SHP77 (cell line): ENCODE data around the gene GNAT2.
"Not testable (repeated sequence)": the region's sequence is repeated elsewhere in the genome, so short reads cannot be mapped to it uniquely, and the experiment has no call there.

Experiments
- DNase-seq, 2 experiments: peaks; one replicate each; lab custom pipeline; 2025; lab: John Stamatoyannopoulos, UW

Gene GNAT2

DNA sequence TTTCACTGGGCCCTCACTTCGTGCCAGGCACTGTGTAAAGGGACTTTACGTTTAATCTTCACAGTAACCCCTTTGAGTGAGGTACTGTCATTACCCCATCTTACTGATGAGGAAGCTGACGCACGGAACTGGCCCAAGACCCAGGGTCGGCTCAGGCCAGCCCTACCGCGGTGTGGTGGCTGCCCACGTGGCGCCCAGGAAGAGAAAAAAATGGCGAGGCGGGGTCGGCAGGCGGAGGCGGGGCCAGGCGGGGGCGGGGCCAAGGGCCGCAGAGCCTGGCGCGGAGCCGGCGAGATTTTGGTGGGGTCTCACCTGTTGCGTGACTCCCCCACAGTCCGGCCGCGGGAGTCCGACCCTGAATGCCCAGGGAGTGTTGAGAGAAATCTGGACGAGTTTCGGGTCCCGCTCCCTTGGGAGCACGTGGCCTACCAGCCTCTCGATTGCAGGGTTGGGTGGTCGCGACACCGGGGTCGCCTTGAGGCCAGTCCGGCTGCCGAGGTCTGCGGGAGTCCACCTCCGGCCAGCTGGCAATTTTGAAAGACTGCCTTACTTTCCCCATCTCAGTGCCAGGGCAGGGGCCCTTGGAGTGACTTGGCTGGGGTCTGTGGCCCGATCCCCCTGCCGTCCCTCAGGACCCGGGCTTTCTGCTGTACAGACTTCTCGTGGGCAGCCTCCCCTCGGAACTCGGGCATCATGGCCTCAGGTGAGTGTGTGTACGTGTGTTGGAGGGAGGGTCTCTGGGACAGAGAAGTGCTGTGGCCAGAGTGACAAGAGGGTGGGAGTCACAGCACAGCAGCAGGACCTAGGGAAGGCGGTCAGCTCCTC lies at the start of gene GNAT2, which contains the start of gene AMPD2:
GNAT2 (minus strand) TSS at position 41 of the 825 bp plus-strand sequence. CDS start 6,746 bp downstream, outside the sequence.
AMPD2 (plus strand) TSS at position 262 of the 825 bp plus-strand sequence. CDS start 1,339 bp downstream, outside the sequence.
- peak; percentile 39 to 64 for DNase-seq

DNA sequence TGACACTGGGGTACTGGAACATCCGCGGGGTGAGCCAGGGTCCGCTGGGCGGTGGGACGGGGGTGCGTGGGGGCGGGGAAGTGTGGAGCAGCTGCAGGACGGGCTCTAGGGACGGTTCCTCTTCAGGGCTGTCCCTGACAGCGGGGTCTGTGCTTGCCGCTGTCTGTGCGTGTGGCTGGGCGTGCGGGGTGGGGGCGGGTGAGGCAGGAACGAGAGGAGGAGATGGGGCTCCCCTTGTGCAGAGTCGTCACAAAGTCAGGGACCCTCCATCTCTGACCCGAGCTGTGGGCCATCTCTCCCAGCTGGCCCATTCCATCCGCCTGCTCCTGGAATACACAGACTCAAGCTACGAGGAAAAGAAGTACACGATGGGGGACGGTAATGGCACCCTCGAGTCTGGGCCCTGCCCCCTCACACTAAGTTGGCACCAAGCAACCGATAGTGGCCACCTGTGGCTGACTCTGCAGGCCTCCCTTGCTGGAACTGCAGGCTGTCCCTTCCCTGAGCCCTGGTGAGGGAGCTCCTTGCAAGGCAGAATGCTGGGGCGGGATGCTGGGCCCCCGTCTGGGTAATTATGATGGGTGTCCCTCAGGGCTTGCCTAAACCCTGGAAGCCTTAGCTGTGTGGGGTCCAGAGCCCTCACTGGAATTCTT lies 48.8 kb upstream of the GNAT2 start:
- no peak for DNase-seq

DNA sequence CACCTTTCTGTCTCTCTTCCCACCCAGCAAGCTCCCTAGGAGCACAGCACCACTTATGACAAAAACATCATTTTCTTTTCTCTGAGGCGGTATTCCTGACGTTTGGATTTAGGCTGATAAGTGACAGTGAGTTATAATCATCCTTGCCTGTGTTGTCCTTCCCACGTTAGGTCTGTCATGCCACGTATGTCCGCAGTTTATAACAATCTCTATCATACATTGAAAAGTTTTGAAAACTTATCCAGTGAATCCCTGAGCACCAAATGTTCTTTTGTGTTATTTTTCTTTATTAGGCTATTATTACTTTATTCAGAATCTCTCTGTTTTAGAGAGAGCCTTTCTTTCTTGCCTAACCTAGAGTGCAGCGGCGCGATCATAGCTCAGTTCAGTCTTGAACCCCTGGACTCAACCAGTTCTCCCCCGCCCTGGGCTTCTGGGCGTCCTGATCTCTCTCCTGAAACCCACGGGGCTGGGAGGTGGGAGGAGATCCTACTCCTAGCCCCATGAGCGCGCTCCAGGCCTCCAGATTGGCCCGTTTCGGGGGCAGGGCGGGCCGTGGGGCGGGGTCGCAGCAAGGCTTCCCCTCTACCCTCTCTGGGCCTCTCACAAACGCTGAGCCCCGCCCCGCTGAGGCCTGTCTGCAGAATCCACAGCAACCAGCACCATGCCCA lies 48.2 kb upstream of the GNAT2 start, which contains the start of gene GSTM2:
GSTM2 (plus strand) TSS at position 606 of the 671 bp plus-strand sequence; CDS start at position 665, 59 bp downstream.
- DNase-seq = no peak

DNA sequence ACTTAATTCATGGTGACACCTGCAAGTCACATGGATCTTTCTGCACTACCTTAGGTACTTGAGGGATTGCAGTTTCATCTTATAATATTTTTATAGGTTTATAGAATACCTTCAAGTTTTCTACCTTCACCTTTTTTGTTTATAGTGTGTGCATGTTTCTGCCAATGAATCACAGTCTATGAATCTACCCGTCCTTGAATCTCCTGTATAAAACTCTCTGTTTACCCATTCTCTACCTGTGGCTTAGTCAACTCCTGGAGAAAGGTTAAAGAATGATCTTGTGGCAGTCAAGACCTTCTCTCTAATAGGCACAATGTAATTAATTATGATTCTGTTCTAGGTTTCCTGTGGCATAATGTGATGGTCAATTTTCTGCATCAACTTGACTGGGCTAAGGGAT lies 45.3 kb upstream of the GNAT2 start:
- DNase-seq = no peak

DNA sequence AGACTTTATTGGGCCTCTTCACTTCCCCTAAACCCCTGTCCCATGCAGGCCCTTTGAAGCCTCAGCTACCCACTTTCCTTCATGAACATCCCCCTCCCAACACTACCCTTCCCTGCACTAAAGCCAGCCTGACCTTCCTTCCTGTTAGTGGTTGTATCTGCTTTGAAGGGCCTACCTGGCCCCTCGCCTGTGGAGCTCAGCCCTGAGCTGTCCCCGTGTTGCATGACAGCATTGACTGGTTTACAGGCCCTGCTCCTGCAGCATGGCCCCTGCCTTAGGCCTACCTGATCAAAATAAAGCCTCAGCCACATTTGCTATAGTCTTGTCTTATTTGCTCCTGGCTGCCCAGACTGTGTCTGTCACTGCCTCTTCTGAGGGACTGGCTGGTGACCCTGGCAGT lies 42.0 kb upstream of the GNAT2 start:
- no peak for DNase-seq

DNA sequence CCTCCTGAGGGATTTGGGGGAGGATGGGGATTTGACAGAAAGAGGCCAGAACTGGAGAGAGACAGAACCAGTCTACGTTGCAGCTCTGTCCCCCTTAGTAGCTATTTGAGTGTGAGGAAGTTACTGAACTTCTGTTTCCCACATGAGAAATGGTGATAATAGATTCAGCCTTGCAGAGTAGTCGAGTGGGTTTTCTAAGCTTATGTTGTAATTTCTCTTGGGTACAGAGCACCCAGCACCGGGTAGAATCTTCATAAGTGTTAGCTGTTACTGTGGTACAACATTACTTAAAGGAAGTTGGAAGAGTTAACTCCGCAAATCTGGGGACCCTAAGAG lies 41.2 kb upstream of the GNAT2 start:
- not testable (repeated sequence) for DNase-seq

DNA sequence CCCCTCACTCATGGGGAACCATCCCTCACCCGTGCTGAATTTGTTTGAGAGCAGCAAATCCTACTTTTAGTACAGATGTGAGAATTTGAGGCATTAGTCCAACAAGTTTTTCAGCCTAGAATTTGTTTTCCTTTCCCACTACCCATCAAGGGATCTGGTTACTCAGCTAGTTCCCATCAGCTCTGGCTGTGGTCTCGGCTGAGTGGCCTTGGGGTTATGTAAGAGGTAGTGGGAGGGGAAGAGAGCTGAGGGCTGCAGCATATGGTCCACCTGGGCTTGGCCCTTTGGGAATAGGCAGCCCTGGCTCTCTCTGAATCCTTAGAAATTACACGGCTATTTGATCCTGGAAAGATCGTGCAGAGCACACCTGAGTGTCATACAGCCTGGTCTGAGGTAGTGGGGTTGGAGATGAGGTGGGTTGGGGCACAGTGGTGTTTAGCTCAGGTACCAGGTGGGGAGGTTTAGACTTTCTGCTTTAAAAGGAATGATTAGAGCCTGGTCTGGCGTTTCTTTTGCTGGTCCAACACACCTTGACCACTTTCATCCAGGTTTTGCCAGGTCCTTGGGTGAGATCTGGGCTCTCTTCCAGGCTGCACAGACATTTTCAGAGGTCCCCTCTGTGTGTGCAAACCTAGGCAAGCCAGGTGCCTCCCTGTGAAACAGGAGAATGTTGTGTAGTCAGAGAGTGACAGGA lies 40.7 kb upstream of the GNAT2 start:
- no peak for DNase-seq

DNA sequence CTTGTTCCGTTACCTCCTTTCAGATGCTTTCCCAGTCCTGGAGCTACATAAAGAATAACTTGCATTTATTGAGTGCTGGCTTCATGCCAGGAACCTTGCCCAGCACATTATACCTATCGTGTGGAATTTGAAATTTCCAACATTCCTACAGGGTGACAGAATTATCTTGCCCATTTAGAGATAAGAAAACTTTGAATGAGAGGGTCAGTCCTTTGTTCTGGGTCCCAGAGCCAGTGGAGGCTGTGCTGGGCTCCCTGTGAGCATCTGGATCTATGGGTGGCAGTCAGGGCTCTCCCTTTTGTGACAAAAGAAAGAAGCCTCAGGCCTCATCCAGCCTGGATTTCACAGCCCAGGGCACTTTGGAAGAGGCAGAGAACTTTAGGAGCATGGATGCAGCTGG lies 39.7 kb upstream of the GNAT2 start:
- no peak for DNase-seq

DNA sequence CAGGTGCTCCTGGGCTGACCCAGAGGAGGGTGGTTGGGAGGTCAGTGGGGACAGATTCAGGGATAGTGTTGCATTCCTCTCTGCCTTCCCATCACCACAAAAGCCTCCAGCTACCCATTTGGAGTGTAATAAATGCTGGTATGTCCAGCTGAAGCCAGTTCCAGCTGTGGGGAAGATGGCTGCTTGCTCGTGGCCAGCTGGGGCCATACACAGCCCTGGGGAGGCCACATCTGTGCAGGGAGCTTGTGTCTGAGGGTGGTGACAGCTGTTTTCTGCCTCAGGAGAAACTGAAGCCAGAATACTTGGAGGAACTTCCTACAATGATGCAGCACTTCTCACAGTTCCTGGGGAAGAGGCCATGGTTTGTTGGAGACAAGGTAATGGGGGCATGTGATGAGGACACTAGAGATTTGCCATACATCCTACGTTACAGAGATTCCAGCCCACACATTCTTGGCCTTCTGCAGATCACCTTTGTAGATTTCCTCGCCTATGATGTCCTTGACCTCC lies 39.2 kb upstream of the GNAT2 start:
- no peak for DNase-seq

DNA sequence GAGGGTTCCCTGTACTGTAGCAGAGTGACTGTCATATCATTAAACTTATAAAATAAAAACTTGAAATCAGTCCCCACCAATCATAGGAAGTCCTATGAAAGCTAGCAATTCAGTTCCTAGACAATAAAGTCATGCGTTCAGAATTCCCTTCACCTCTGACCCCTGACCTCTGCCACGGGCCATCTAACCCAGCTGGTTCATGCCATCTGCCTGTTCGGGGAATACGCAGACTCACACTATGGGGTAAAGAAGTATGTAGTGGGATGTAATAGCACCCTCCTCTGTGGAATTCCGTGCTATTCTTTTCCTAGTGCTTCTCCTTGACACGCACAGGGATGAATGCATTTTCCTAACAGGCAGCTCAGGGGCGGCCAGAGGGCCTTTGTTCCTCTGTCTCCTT lies 38.6 kb upstream of the GNAT2 start:
- DNase-seq = no peak

DNA sequence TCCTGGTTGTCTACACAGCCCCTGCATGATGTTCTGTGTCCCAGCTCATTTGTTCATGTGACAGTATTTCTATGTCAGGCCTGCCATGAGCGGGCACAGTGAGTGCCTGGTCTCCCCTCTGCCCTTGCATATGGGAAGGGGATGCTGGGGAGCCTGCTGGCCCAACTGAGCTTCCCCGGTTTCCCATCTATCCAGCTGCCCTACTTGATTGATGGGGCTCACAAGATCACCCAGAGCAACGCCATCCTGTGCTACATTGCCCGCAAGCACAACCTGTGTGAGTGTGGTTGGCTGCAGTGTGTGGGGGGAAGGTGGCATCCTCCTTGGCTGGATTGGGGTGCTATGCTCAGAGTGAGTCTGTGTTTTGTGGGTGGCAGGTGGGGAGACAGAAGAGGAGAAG lies 38.0 kb upstream of the GNAT2 start:
- DNase-seq = no peak

DNA sequence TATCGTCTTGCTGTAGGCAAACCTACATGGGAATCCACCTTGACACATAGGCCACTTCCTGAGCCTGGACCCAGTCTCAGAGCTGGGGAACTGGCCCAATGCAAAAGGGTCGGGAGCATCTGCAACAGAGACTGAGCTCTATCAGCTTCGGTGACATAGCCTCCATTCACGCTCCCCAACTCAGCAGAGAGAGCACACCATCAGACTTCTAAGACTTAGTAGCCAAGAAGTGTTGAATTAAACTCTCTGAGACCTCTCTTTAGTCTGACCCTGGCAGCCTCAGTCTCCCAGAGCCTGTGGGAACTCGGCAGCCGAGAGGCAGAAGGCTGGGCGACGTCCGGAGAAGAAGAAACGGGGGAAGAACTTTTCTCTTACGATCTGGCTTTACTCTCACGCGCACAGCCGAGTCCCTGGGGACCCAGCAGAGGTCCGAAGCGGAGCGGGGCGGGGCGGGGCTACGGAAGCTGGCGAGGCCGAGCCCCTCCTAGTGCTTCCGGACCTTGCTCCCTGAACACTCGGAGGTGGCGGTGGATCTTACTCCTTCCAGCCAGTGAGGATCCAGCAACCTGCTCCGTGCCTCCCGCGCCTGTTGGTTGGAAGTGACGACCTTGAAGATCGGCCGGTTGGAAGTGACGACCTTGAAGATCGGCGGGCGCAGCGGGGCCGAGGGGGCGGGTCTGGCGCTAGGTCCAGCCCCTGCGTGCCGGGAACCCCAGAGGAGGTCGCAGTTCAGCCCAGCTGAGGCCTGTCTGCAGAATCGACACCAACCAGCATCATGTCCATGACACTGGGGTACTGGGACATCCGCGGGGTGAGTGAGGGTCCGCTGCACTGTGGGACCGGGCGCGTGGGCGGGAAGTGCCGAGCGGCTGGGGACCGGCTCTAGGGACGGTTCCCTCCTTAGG lies 36.5 kb upstream of the GNAT2 start, which contains the start of gene GSTM4:
GSTM4 (plus strand) TSS at position 485 of the 905 bp plus-strand sequence; CDS start at position 776, 291 bp downstream.
- peak; percentile 60 to 77 for DNase-seq

DNA sequence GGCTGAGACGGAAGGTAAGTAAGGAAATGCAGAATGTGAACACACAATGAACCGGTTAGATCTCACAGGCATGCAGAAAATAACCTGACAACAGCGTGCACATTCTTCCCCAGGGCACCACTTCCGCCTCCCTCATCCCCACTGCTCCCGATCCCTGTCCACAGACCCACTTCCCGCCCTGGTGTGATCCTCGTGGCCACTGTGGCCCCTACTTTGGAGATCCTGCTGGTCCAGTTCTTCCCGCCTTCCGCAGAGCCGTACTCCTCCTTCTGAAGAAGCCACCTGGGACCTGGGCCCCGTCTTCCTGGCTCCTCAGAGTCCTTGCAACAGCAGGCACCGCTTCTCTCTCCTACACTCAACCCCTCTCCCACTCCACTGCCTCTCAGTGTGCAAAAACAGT lies 35.1 kb upstream of the GNAT2 start:
- no peak for DNase-seq

DNA sequence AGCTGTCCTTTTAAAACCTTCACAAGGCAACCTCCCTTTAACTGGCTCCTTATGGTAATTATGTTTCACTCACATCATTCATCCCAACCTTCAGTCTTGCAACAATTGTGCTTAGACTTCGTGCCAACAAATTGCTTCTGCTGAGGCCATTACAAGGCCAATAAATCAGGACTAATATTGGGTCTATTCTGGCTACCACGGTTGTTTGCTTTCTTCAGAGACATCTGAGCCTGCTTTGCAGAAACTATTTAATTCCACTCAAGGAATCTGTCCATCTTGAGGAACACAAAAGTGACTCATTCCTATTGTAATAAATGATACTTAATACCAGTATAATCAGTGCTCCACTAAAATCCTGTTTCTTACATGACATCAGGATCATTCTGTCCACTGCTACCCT lies 33.9 kb upstream of the GNAT2 start:
- DNase-seq = no peak

DNA sequence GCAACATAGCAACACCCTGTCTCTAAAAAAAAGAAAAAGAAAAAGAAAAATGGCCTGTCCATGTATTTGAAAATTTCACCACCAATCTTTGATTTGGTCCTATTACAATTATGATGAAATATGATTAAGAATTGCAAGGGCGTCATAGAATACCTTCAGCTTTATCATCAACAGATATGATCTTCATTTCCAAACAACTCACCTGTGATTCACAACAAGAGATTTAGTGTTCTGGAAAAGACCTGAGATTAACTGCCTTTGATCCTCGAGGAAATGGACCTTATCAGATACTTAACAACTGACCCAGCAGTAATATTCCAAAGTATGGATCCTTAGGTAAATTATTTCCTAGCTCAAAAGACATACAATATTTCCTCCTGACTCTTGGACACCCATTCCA lies 33.0 kb upstream of the GNAT2 start:
- no peak for DNase-seq

DNA sequence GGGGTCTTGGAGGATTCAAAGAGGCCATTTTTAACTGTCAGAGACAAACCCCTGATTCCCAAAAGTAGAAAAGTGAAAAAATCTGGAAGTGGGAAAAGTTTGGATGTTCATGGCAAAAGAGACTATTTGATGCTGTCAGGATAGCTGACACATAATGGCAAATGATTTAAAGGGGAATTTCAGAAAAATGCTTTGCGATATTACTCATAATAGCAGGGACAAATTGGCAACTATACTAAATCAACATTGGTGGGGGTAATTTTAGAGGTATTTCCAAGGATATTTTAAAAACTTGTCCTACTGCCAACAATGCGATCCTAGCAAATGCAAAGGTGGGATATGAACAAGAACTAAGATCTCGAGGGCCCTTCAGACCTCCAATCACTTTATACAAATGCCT lies 31.2 kb upstream of the GNAT2 start:
- DNase-seq = no peak

DNA sequence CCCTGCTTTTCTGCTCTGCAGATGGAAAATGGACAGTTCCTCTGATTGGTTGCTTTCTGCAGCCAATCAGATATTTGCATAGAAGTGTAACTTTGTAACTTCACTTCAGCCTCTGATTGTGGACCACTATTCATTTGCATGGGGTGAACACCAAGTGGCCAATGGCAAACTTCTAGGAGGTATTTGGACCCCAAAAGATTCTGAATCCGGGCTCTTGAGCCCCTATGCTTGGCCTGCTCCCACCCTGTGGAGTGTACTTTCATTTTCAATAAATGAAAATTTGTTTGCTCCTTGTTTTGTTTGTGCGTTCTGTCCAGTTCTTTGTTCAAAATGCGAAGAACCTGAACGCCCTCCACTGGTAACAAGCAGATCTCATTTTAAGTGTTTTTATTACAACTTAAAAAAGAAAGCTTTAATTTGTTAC lies 30.1 kb upstream of the GNAT2 start:
- DNase-seq = no peak

DNA sequence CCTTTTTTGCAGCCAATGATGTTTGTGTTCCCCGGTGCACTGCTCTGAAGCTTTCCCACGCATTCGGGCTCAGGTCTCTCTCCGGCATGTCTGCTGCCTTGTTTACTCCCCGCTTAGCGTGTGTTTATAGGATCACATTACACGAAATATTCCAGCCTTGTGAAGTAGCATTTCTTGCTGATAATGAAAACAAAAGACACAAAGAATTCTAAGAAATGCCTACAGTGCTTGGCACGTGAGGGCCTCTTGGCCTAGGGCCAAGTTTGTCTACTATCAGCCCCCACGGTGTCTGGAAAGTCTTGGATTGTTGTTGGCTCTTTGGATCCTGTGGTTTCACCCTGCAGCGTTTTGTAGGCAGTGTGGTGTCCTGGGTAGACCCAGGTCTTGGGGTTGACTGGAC lies 25.3 kb upstream of the GNAT2 start:
- no peak for DNase-seq

DNA sequence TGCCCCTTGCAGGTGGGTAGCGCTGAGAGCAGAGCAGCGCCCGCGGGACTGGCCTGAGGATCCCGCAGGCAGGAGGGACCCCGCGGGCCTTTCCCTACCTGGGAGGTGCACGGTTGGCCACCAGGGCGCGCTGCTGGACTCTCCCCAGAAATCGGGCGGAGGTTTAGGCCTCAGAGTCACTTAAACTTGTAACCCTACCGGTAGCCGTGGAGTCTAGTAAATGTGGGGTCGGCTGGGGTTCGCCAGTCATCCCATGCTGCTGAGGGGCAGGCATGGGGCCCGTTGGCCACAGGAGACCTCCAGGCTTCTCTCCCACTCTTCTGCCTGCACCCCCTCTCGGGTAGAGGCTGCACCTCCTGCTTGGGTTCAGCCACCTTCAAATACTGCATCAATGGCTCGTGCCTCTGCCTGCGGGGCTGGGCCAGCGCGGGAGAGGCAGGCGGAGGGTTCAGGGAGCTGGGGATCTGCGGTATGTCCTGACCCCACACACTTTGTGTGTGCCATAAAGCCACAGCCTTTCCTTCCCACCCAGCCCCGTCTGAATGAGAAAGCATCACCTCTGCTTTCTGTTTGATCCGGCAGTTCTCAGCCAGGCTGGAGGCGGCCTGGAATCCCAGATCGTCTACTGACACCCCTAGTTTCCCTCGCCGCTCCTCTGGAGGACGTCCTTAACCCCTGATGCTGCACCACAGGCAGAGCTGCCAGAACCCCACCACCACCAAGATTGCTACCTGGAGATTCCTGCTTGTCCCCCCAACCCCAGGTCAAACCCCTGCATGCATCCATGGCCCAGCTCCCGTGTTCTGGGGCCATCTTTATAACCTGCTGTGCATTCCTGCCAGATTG lies 24.2 kb upstream of the GNAT2 start:
- DNase-seq = peak; percentile 64 to 77

DNA sequence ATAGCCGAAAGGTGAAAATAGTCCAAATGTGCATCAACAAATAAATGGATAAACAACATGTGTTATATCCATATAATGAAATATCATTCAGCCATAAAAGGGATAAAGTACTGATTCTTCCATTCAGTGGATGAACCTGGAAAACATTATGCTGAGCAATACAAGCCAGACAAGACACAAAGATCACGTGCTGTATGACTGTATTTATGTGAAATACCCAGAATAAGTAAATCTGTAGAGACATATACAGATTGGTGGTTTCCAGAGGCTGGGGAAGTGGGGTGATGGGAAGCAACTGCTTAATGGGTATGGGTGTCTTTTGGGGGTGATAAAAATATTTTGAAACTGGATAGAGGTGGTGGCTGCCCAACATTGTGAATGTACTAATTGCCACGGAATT lies 23.2 kb upstream of the GNAT2 start:
- DNase-seq = no peak
